Endodermal cell (in vitro differentiated cells): ENCODE data around the gene BTBD9. TPM values are rescaled to one million over a fixed set of nuclear protein-coding genes. Genes with fewer than 3 reads are reported as not detected.

Experiments
- DNase-seq: peaks from one replicate; pipeline ENCODE4 v3.0.0-alpha.2; 2017
- H3K27ac ChIP-seq: 2 replicates; pipeline ENCODE4 v1.5.1; 2013; ENCODE audit warnings: mild to moderate bottlenecking, low read depth, low read length, moderate library complexity
- H3K27me3 ChIP-seq: 2 replicates; pipeline ENCODE4 v1.6.1; 2013; ENCODE audit warnings: mild to moderate bottlenecking, low read length, moderate library complexity; ENCODE audit not compliant: insufficient read depth, control insufficient read depth, poor library complexity, severe bottlenecking
- H3K36me3 ChIP-seq: 2 replicates; pipeline ENCODE4 v1.7.0; 2013; ENCODE audit warnings: mild to moderate bottlenecking, low read length, moderate library complexity; ENCODE audit not compliant: control insufficient read depth, insufficient read depth
- H3K4me1 ChIP-seq: one replicate; pipeline ENCODE4 v1.7.0; 2013; ENCODE audit warnings: low read length; ENCODE audit not compliant: control insufficient read depth, insufficient read depth
- H3K4me3 ChIP-seq: 2 replicates; pipeline ENCODE4 v1.5.1; 2013; ENCODE audit warnings: mild to moderate bottlenecking, low read length, moderate library complexity
- H3K9ac ChIP-seq: 2 replicates; pipeline ENCODE4 v1.6.1; 2013; ENCODE audit warnings: mild to moderate bottlenecking, low read length, moderate library complexity; ENCODE audit not compliant: poor library complexity, severe bottlenecking; ENCODE audit errors: extremely low read depth
- H3K9me3 ChIP-seq: 2 replicates; pipeline ENCODE4 v1.6.1; 2013; ENCODE audit warnings: mild to moderate bottlenecking, low read length, moderate library complexity; ENCODE audit not compliant: control insufficient read depth
- H3K27ac Mint-ChIP-seq: 2 replicates; pipeline ENCODE4 v1.8.0; 2020; ENCODE audit warnings: mixed read lengths
- H3K27me3 Mint-ChIP-seq: 2 replicates; pipeline ENCODE4 v1.8.0; 2021; ENCODE audit warnings: mild to moderate bottlenecking, mixed read lengths; ENCODE audit not compliant: insufficient read depth
- H3K36me3 Mint-ChIP-seq: 2 replicates; pipeline ENCODE4 v1.8.0; 2020; ENCODE audit warnings: low read depth, mixed read lengths
- H3K4me1 Mint-ChIP-seq: 2 replicates; pipeline ENCODE4 v1.8.0; 2020; ENCODE audit warnings: mixed read lengths
- H3K4me3 Mint-ChIP-seq: 2 replicates; pipeline ENCODE4 v1.8.0; 2020; ENCODE audit warnings: mild to moderate bottlenecking, moderate library complexity, mixed read lengths
- H3K9me3 Mint-ChIP-seq: 2 replicates; pipeline ENCODE4 v1.8.0; 2020; ENCODE audit warnings: mild to moderate bottlenecking, mixed read lengths
- WGBS, 2 experiments: methylation state at CpG; one replicate each; pipeline versions ENCODE4 v1.1.5 to v1.1.7; 2013; ENCODE audit warnings: missing lambda C conversion rate in 2 of 2, mixed read lengths in 1 of 2; ENCODE audit not compliant: insufficient coverage in 1 of 2, insufficient read length in 1 of 2; 5-methylcytosine and 5-hydroxymethylcytosine counted together
- total RNA-seq, 2 donors: library from RNA; stranded (reverse); fragmentation: NEBNext Ultra II Directional in 1 of 2; extraction: Animal tissue kit (Norgen Biotek cat#: 25700) in 1 of 2; gene quantifications; 2 replicates in 1 of 2; 3 replicates in 1 of 2; pipeline ENCODE4 v1.2.1, GENCODE V29; 2021
- TF ChIP-seq, protein P1 (sequence below): fragments of 200-600 bp; sonication (generic); conservative IDR thresholded peaks from 2 replicates; pipeline ENCODE4 v1.5.0; 2021; ENCODE audit warnings: antibody characterized with exemption, mild to moderate bottlenecking

BTBD9 gene
- total RNA-seq, 2 donors from 2014 or later, result 7.6 to 12.3 TPM

DNA sequence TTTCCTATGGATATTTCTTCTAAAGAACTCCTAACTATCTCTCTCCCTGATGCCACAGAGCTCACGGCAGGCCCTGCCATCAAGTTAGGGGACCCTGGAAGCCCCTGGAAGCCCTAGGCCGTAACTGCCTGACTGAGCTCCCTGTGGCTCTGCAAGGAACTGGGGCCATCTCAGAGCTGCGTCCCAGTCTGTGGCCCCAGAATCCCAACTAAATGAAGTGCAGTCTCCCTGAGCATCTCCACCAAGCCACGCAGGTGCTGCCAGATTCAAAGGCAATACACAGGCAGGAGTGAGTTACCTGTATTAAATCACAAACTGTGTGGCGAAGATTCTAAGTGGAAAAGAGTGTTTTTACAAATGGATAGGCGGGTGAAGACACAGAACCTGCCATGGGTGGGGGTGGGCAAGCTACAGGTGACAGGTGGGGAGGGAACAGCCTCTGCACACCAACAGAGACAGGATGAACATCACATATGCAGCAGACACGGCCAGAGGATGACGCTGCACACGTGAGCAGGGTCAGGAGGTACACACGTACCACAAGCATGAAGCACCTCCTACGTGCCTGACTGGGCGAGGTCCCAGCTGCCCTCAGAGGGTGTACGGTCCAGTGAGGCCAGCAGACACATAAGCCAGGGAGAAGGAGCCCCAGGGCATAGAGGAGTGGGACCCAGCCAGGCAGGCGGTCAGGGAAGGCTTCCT is 461.7 kb downstream of the BTBD9 start:
- Histone ChIP-seq H3K9ac (no peak overlapping the region), H3K9me3 (no peaks in the 10 kb centered on the region), H3K4me1 (peaks cover 10% of the 10 kb centered on the region), H3K4me3 (no peak overlapping the region), H3K27me3 (no peaks in the 10 kb centered on the region), H3K36me3 (no peaks in the 10 kb centered on the region), H3K27ac (no peak overlapping the region)
- Mint-ChIP-seq H3K4me1 (peaks cover 28% of the 10 kb centered on the region), H3K36me3 (peaks cover 5% of the 10 kb centered on the region), H3K27me3 (peaks cover 13% of the 10 kb centered on the region), H3K4me3 (no peak overlapping the region), H3K27ac (peak overlapping the region; percentile 85), H3K9me3 (no peaks in the 10 kb centered on the region)
- 87 to 91% methylated on average over 13 to 14 of the region's 14 CpGs for WGBS, 2 experiments
- peak; percentile 45 for DNase-seq
- TF ChIP-seq, protein P1, sequence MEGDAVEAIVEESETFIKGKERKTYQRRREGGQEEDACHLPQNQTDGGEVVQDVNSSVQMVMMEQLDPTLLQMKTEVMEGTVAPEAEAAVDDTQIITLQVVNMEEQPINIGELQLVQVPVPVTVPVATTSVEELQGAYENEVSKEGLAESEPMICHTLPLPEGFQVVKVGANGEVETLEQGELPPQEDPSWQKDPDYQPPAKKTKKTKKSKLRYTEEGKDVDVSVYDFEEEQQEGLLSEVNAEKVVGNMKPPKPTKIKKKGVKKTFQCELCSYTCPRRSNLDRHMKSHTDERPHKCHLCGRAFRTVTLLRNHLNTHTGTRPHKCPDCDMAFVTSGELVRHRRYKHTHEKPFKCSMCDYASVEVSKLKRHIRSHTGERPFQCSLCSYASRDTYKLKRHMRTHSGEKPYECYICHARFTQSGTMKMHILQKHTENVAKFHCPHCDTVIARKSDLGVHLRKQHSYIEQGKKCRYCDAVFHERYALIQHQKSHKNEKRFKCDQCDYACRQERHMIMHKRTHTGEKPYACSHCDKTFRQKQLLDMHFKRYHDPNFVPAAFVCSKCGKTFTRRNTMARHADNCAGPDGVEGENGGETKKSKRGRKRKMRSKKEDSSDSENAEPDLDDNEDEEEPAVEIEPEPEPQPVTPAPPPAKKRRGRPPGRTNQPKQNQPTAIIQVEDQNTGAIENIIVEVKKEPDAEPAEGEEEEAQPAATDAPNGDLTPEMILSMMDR, result no peak

- peaks cover 10% of the 10 kb centered on the region for H3K4me1 ChIP-seq
- peak; percentile 80 for DNase-seq
- peaks cover 5% of the 10 kb centered on the region for H3K36me3 Mint-ChIP-seq
- peaks cover 28% of the 10 kb centered on the region for H3K4me1 Mint-ChIP-seq
- TF ChIP-seq, protein P1, result no peak
- H3K4me3 Mint-ChIP-seq, result peak overlapping the region; percentile 36
- no peaks in the 10 kb centered on the region for H3K9me3 ChIP-seq
- peaks cover 13% of the 10 kb centered on the region for H3K27me3 Mint-ChIP-seq
- peak overlapping the region; percentile 52 for H3K27ac ChIP-seq
- peak overlapping the region; percentile 55 for H3K9ac ChIP-seq
- no peaks in the 10 kb centered on the region for H3K9me3 Mint-ChIP-seq
- H3K27ac Mint-ChIP-seq, result peak overlapping the region; percentile 85
- peak overlapping the region; percentile 56 for H3K4me3 ChIP-seq
- H3K27me3 ChIP-seq, result no peaks in the 10 kb centered on the region
- 68 to 73% methylated on average over 27 to 32 of the region's 32 CpGs for WGBS, 2 experiments
- H3K36me3 ChIP-seq, result no peaks in the 10 kb centered on the region
Measured at GRCh38 chr6:38176797-38177751, 462.7 kb downstream of the BTBD9 start.

DNA sequence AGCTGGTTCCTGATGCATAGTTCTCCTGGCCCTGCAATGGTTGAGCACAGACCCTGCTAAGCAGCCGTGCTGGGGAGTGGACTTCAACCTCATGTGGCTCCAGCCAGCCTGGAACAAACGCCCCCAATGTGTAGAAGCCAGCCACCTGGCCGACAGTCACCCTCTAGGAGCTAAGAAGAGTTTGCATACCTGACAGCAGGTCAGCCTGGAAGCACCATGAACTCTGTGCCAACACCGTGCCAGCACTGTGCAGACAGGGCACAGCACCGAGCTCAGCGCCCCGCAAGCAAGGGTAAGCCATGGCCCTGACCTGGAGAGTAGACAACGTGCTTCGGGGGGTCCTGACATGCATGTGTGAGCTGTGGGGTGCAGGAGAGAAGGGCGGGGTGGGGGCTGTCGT is 463.9 kb downstream of the BTBD9 start:
- TF ChIP-seq, protein P1, result no peak
- Mint-ChIP-seq H3K27ac (no peak overlapping the region), H3K4me3 (no peak overlapping the region), H3K9me3 (no peaks in the 10 kb centered on the region), H3K4me1 (peaks cover 38% of the 10 kb centered on the region), H3K36me3 (peaks cover 5% of the 10 kb centered on the region), H3K27me3 (peaks cover 10% of the 10 kb centered on the region)
- H3K9ac ChIP-seq, result no peak overlapping the region
- 95 to 100% methylated on average over 7 to 11 of the region's 11 CpGs for WGBS, 2 experiments
- H3K9me3 ChIP-seq, result no peaks in the 10 kb centered on the region
- H3K27ac ChIP-seq, result no peak overlapping the region
- H3K27me3 ChIP-seq, result no peaks in the 10 kb centered on the region
- H3K4me3 ChIP-seq, result no peak overlapping the region
- H3K4me1 ChIP-seq, result peaks cover 10% of the 10 kb centered on the region
- DNase-seq, result no peak
- H3K36me3 ChIP-seq, result no peaks in the 10 kb centered on the region
